ENCODE data around the gene PCDH9.

The PCDH9 gene

GRCh38 chr13:66424422-66424821 is 805.7 kb downstream of the PCDH9 start:
- peak; percentile 81 for DNase-seq

- DNase-seq, result no peak
Measured at GRCh38 chr13:66415444-66415843, 814.7 kb downstream of the PCDH9 start.

GRCh38 chr13:66414066-66414800 is 815.9 kb downstream of the PCDH9 start:
- DNase-seq, result no peak

- DNase-seq, result no peak
Measured at GRCh38 chr13:66410314-66410713, 819.8 kb downstream of the PCDH9 start.

- DNase-seq, result no peak
Measured at GRCh38 chr13:66409542-66409941, 820.6 kb downstream of the PCDH9 start.

GRCh38 chr13:66407128-66407527 is 823.0 kb downstream of the PCDH9 start:
- DNase-seq, result no peak

- DNase-seq, result peak; percentile 83
Measured at GRCh38 chr13:66405908-66406802, 824.0 kb downstream of the PCDH9 start.

- DNase-seq, result no peak
Measured at GRCh38 chr13:66402546-66402945, 827.6 kb downstream of the PCDH9 start.

GRCh38 chr13:66402066-66402465 is 828.1 kb downstream of the PCDH9 start:
- no peak for DNase-seq

GRCh38 chr13:66400292-66400691 is 829.8 kb downstream of the PCDH9 start:
- DNase-seq, result no peak

- no peak for DNase-seq
Measured at GRCh38 chr13:66399873-66400272, 830.3 kb downstream of the PCDH9 start.

GRCh38 chr13:66397133-66397532 is 833.0 kb downstream of the PCDH9 start:
- no peak for DNase-seq

GRCh38 chr13:66391322-66391721 is 838.8 kb downstream of the PCDH9 start:
- no peak for DNase-seq

- DNase-seq, result no peak
Measured at GRCh38 chr13:66378894-66379293, 851.2 kb downstream of the PCDH9 start.

GRCh38 chr13:66377569-66377968 is 852.6 kb downstream of the PCDH9 start:
- DNase-seq, result no peak

- no peak for DNase-seq
Measured at GRCh38 chr13:66375756-66376155, 854.4 kb downstream of the PCDH9 start.

GRCh38 chr13:66369666-66370065 is 860.5 kb downstream of the PCDH9 start:
- DNase-seq, result no peak

GRCh38 chr13:66367356-66367755 is 862.8 kb downstream of the PCDH9 start:
- DNase-seq, result no peak

GRCh38 chr13:66365101-66365500 is 865.0 kb downstream of the PCDH9 start:
- DNase-seq, result no peak

GRCh38 chr13:66364346-66364745 is 865.8 kb downstream of the PCDH9 start:
- DNase-seq, result no peak

GRCh38 chr13:66362485-66362884 is 867.7 kb downstream of the PCDH9 start:
- no peak for DNase-seq

- no peak for DNase-seq
Measured at GRCh38 chr13:66359910-66360552, 870.1 kb downstream of the PCDH9 start.

GRCh38 chr13:66359393-66359792 is 870.7 kb downstream of the PCDH9 start:
- no peak for DNase-seq

- no peak for DNase-seq
Measured at GRCh38 chr13:66358564-66358963, 871.6 kb downstream of the PCDH9 start.
